HG03378 (cell line): ENCODE results near the gene CCL27.
"Not testable (repeated sequence)": the region's sequence is repeated elsewhere in the genome, so short reads cannot be mapped to it uniquely, and the experiment has no call there.

Experiments used
- ATAC-seq: cut with Tn5 transposase; IDR thresholded peaks from one replicate; pipeline ENCODE4 v1.9.1; 2021; ENCODE audit warnings: mild to moderate bottlenecking, moderate library complexity; ENCODE audit not compliant: unreplicated experiment

Gene CCL27

GRCh38 chr9:34651876-34652601 is 10.4 kb downstream of the CCL27 start, which contains the start of gene IL11RA:
Gene IL11RA, plus strand, starts transcription at chr9:34652185. Its CDS starts 3,033 bp downstream, at chr9:34655218.
- no peak for ATAC-seq

DNA sequence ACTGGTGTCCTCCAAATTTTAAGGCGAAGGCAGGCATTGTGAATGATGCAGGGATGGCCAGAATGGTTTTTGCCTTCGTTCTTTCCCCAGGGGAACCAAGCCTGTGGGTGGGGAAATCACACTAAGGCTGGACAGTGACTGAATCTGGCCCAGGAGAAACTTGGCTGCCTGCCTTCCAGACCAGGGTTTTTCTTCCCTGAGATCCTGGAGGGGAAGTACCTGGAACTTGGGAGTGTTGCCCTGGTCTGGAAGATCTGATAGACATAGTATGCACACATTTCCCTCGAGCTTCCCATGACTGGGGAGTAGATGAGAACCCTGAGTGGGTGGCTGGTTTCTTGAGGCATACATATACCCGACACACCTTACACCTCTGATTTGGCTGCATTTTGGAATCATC is 11.1 kb downstream of the CCL27 start:
- no peak for ATAC-seq

DNA sequence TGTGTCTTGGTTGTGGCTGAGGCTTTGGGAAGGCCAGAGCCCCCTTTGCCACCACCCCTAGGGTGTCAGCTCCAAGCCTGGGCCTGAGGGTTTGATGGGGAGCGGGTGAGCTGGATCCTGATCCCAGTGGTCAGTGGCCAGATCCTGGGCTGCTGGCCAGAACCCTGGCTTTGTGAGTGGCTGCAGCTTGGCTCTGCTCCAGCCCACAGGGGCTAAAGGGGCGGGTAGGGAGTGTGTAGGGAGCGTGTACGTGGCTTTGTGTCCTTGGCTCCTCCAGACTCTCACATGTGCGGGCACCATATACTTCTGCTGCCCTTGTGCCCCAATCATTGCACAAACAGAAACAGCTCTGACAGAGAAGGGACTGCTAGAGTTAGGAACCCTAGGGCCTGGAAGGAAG is 11.6 kb downstream of the CCL27 start:
- ATAC-seq: no peak

GRCh38 chr9:34648673-34649072 is 13.8 kb downstream of the CCL27 start:
- ATAC-seq: no peak

- ATAC-seq: no peak
Observed at GRCh38 chr9:34647651-34648050, 14.8 kb downstream of the CCL27 start.

GRCh38 chr9:34647084-34647403 is 15.4 kb downstream of the CCL27 start:
- no peak for ATAC-seq

- peak; percentile 69 for ATAC-seq
Observed at GRCh38 chr9:34646211-34647083, 16.0 kb downstream of the CCL27 start, which contains the start of gene GALT. Gene GALT, plus strand, starts transcription at chr9:34646675. Its CDS starts 30 bp downstream, at chr9:34646705.

- ATAC-seq: no peak
Observed at GRCh38 chr9:34644766-34645314, 17.6 kb downstream of the CCL27 start.

- ATAC-seq: no peak
Observed at GRCh38 chr9:34642679-34643078, 19.8 kb downstream of the CCL27 start.

- not testable (repeated sequence) for ATAC-seq
Observed at GRCh38 chr9:34639322-34639721, 23.1 kb downstream of the CCL27 start.

GRCh38 chr9:34638138-34638445 is 24.4 kb downstream of the CCL27 start:
- ATAC-seq: no peak

- ATAC-seq: peak; percentile 67
Observed at GRCh38 chr9:34637356-34638137, 24.9 kb downstream of the CCL27 start, which contains the start of gene SIGMAR1. Gene SIGMAR1, minus strand, starts transcription at chr9:34637787. Its CDS starts 90 bp downstream, at chr9:34637697.

DNA sequence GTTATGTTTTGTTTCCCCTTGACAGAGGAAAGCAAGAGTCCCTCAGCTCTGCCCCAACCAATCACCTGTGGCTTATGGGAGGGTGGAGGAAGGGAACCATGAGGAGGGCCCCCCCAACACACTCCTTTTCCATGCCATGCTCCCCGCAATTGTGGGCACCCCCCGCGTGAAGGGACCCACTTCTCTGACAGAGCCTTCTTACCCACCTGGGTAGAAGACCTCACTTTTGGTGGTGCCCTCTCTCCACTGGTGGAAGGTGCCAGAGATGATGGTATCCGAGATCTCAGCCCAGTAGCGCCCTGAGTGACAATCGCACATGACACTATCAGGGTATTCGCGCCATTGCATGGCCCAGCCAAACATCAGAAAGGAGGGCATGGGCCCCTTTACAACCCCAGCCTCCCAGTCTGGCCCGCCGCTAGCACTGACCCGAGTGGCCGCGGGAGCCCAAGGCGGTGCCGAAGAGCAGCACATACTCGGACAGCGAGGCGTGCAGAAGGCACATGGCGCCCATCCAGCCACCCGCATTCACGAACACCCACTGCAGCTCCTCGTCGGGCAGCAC is 25.6 kb downstream of the CCL27 start:
- peak; percentile 14 for ATAC-seq

GRCh38 chr9:34635556-34635955 is 26.9 kb downstream of the CCL27 start:
- no peak for ATAC-seq

GRCh38 chr9:34634551-34635248 is 27.8 kb downstream of the CCL27 start:
- no peak for ATAC-seq

- ATAC-seq: peak; percentile 43
Observed at GRCh38 chr9:34633851-34634550, 28.5 kb downstream of the CCL27 start.

- no peak for ATAC-seq
Observed at GRCh38 chr9:34633166-34633565, 29.3 kb downstream of the CCL27 start.

GRCh38 chr9:34630402-34631154 is 31.9 kb downstream of the CCL27 start:
- no peak for ATAC-seq

- no peak for ATAC-seq
Observed at GRCh38 chr9:34629491-34629808, 33.0 kb downstream of the CCL27 start.
